EH (cell line): Measurements from ENCODE around the gene AHI1.
A peak's percentile ranks its signal among the peaks of the same experiment; 100 is the strongest.

Source experiments
- DNase-seq: peaks from one replicate; pipeline ENCODE4 v3.0.0-alpha.2; 2015; ENCODE audit warnings: low read depth

AHI1 gene

GRCh38 chr6:135325624-135326424 lies 171.7 kb downstream of the AHI1 start:
- no peak for DNase-seq

GRCh38 chr6:135324531-135324930 lies 173.0 kb downstream of the AHI1 start:
- no peak for DNase-seq

GRCh38 chr6:135323979-135324378 lies 173.6 kb downstream of the AHI1 start:
- DNase-seq, result no peak

GRCh38 chr6:135323202-135323668 lies 174.3 kb downstream of the AHI1 start:
- DNase-seq, result no peak

- no peak for DNase-seq
Observed at GRCh38 chr6:135322427-135323201, 174.9 kb downstream of the AHI1 start.

- no peak for DNase-seq
Observed at GRCh38 chr6:135320721-135321621, 176.6 kb downstream of the AHI1 start.

- peak; percentile 33 for DNase-seq
Observed at GRCh38 chr6:135319819-135320218, 177.7 kb downstream of the AHI1 start.

- no peak for DNase-seq
Observed at GRCh38 chr6:135318738-135319469, 178.6 kb downstream of the AHI1 start.

GRCh38 chr6:135314543-135314942 lies 183.0 kb downstream of the AHI1 start:
- DNase-seq, result no peak

GRCh38 chr6:135311446-135312200 lies 185.9 kb downstream of the AHI1 start:
- no peak for DNase-seq

GRCh38 chr6:135310291-135310690 lies 187.2 kb downstream of the AHI1 start:
- DNase-seq, result no peak

GRCh38 chr6:135306740-135307420 lies 190.7 kb downstream of the AHI1 start:
- DNase-seq, result no peak

- no peak for DNase-seq
Observed at GRCh38 chr6:135306166-135306565, 191.4 kb downstream of the AHI1 start.

GRCh38 chr6:135305684-135306083 lies 191.9 kb downstream of the AHI1 start:
- no peak for DNase-seq

- no peak for DNase-seq
Observed at GRCh38 chr6:135304883-135305282, 192.7 kb downstream of the AHI1 start.

- no peak for DNase-seq
Observed at GRCh38 chr6:135301304-135301703, 196.2 kb downstream of the AHI1 start.

- DNase-seq, result peak; percentile 16
Observed at GRCh38 chr6:135300576-135300975, 197.0 kb downstream of the AHI1 start.

GRCh38 chr6:135299256-135299655 lies 198.3 kb downstream of the AHI1 start:
- peak; percentile 79 for DNase-seq

- no peak for DNase-seq
Observed at GRCh38 chr6:135298455-135298854, 199.1 kb downstream of the AHI1 start.

- DNase-seq, result no peak
Observed at GRCh38 chr6:135296715-135297114, 200.8 kb downstream of the AHI1 start.
